ENCODE measurements around the gene STEAP1B.

The STEAP1B gene

DNA sequence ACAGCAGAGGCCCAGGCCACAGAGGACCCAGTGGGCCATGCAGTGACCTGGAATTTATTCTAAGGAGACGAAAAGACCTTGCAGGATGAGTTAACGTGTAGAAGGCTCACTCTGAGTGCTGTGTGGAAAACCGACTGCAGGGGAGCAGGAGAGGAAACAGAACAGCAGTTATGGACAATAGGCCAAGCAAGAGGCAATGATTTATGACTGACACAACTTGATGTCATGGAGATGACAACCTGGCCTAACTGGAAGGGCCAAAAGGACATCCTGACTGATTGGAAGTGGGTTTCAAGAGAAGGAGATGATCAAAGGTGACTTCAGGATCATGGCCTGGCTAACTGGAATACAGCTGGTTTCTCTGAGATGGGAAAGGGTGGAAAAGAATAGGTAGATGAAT, 72.9 kb downstream of the STEAP1B start:
- DNase-seq, result no peak

DNA sequence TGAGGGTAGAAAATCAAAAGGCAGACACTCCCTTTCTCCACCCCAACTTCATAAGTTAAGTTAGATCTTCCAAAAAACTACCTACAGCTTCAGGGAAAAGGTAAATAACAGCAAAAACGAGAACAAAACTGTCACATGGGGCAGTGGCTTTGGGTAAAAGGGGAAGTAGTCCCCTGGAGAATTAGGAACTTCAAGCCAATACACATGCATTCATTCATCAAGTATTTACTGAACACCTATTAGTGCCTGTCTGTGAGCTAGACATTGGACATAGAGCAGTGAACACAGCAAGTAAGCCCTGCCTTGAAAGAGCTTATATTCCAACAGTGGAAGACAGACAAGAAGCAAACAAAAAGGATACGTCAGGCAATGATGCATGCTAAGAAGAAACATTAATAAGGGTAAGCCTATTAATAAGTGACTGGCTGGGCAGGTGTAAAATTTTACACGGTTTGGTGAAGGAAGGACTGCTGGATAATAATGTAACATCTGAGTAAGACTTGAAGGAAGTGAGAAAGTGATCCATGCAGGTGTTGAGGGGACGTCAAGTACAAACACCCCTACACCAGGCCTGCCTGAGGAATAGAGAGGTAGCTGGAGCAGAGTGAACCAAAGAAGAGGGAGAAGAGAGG, 73.4 kb downstream of the STEAP1B start:
- no peak for DNase-seq

DNA sequence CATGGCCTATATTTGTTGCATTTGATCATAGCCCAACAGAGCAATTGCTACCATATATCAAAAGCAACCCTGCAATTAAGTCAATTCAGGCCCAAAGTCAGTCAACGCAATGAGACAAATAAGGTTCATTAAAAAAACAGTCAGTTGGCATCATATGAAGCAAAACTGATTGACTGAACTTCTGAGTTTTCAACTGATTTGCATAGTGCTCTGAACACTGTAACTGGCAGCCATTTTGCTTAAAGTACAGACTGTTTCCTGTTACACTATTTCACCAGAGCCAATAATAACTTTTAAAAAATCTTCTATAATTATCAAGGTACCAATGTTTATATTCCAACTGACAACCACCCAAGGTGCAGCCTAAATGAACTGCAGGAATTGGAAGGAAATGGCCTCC, 74.6 kb downstream of the STEAP1B start:
- DNase-seq, result no peak

DNA sequence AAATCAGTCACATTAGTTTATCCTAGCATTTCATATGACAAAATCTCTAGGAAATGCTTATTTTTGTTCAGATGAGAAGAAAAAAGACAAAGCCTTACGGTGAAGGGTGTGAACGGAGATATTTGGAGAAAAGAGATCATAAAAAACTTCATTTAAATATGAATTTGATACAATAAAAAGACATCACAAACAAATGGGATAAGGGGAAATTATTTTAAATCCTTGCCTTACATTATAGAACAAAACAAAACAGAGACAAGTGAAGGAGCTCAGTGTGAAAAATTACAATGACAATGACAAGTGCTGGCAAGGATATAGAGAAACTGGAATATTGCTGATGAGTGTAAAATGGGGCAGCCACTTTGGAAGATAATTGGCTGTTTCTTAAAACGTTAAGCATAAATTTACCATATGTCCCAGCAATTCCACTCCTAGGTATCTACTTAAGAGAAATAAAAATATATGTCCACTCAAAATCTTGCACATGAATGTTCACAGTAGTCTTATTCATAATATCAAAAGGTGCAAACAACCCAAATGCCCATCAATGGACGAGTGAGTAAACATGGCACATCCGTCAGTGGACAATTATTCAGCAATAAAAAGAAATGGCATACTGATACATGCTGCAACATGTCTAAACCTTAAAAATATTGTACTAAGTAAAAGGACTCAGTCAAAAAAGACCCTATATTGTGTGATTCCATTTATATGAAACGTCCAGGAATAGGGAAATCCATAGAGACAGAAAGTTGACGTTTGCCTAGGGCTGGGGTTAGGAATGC, 77.0 kb downstream of the STEAP1B start:
- DNase-seq, result no peak

DNA sequence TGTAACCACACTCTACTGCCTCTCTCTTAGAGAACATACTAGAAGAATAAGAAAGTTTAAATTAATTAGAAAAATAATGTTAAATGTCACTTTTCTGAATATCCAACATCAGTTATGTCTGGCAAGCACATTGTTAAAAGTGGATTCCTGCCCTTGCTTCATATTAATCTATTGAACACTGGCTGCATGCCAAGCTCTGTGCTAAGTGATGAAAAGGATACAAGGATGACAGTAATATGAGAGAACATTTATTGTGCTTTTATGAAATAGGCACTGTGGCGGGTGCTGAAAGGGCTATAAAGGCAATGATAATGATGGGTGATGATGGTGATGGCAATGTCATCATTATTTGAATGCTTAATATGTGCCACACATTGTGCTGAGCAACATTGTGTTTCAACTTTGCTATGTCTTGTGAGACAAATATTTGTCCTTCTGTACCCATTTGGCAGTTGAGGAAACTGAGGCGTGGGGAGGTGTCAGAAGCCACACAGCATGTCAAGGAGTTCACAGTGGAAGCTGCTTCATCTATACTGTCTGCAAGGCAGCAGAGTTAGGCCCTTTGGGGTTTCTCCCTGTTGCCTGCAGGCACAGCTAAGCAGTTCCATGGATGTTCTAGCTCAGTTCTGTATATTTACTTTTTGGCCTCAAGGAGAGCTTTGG, 78.9 kb downstream of the STEAP1B start:
- DNase-seq, result no peak

DNA sequence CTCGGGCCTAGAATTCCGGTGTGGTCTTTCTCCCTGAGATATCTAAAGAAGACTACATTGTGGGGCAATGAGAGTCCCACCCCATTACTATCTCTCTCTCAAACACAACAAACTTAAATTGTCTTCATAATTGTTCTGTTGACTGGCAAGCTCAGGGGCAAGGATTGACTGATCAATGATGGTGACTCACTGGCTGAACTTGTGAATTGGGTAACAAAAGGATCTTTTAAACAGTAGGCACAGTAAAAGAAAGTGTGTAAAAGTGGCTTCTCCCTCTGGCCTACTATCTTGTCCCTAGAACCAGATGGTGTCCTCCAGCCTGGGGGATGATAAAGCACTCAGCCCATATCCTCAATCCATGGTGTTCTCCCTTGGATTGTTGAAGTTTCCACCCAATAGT, 80.0 kb downstream of the STEAP1B start:
- no peak for DNase-seq

DNA sequence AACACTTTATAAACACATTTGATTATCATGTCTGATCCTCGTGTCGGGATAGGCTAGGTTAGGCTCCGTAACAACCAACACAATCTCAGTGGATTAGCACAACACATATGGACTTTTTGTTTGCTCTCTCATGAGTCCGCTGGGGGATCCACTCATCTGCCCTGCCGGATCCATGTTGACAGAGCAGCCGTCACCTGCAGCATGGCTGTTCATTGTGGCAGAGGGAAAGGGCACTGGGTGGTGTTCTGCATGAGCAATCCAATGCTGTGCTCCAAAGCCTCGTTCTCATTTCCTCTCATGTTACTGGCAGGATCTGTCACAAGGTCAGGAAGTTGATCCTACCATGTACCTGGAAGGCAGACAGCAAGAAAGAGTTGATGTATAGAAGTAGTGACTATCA, 80.5 kb downstream of the STEAP1B start:
- DNase-seq, result no peak

DNA sequence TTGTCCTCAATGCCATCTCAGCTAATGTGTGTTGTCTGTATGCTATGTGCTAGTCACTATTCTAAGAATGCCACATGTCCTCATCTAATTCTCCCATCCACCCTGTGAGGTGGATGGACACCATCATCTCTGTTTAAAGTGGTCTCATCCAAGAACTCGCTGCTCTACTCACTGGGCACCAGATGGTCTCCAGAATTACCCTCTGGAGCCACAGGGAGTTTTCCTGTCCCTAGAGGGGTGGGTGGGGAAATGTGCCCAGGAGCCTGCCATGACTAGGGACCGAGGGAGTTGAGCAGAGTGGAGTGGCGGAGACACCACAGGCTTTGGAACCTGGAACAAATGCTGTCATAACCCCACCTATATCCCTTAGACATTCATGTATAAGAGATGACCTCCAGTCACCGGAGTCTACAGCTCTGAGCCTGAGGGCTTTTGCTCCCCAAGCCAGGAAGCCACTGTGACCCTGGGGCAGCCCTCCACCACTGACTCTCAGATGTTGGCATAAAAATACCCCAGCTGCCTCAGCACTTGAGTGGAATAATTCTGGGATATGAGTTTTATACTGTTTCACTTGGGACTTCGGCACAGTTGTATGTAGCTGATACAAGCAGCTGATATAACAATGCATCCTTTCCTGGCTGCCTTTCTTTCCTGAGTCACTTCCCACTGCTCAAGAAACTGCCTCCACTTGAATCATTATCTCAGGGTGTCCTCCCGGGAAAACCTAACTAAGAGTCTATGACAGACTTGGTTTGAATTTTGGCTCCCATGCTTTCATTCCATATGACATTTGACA, 81.5 kb downstream of the STEAP1B start:
- DNase-seq, result no peak

DNA sequence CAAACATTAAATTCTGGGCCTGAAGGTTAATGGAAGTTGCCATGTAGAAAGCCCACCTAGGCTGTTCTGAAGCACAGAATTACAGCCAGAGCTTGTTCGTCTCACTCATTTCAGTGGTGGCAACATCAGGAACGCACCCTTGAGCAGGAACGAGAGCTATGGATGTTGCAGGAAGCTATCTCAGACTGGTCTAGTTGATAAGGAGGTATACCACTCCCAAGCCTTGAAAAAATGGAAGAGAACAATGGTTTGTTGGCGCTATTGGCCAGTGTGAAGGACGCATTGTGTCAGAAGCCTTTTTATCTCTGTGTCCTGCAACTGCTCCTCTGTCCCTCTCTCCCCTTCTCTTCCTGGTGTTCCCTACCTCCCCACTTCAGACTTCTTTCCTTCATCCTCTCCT, 82.1 kb downstream of the STEAP1B start:
- no peak for DNase-seq

DNA sequence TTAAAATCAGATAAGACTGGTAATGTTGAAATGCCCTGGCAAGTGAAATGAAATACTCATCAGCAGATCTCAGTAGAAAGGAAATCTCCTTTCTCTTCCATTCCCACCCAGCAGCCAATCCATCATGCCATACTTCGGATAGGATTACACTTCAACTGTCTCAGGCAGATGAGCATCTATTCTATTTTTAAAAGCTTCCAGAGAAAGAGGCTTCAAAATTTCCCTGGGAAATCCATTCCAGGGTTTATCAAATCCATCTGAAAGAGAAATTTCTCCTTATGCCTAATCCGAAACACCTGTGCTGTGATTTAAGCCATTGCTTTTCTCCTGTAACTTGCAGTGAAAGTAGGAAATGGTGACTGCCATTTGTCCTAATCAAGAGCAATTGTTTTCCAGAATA, 82.6 kb downstream of the STEAP1B start:
- DNase-seq, result no peak

DNA sequence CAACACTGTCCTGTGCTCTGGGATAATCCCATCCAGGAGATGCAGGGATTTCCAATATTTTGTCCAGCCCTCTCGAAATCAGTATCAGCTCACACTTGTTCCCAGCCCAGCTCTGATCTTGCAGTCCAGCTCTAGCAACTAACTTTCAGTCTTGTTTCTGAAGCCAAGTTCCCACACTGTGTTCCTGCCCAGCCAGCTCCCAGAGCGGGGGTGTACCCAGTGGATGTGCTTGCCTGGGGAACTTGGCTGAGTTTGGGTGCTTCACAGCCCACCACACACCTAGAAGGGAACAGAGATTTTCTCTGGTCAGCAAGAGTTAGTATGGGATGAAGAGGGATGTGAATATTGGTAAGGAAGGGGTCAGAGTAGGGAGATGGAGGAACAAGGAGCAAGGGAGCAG, 85.6 kb downstream of the STEAP1B start:
- no peak for DNase-seq

DNA sequence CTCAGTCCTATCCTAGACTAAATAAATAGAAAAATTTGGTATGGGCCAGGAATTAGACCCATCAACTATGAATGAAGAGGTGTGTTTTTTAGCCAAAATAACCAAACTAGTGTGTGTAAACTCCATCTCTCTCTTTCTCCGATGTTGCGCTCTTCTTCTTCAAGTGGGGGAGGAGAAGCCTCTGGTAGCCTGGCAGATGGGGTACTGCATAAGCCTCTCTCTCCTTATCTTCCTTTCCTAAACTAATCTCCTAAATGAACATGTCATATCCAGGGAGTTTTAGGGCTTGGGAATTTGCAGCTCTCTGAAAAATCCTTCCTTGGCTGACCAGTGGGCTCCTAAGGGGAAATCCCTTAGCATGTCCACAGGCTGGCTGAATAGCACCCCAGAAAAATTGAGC, 86.8 kb downstream of the STEAP1B start:
- no peak for DNase-seq

DNA sequence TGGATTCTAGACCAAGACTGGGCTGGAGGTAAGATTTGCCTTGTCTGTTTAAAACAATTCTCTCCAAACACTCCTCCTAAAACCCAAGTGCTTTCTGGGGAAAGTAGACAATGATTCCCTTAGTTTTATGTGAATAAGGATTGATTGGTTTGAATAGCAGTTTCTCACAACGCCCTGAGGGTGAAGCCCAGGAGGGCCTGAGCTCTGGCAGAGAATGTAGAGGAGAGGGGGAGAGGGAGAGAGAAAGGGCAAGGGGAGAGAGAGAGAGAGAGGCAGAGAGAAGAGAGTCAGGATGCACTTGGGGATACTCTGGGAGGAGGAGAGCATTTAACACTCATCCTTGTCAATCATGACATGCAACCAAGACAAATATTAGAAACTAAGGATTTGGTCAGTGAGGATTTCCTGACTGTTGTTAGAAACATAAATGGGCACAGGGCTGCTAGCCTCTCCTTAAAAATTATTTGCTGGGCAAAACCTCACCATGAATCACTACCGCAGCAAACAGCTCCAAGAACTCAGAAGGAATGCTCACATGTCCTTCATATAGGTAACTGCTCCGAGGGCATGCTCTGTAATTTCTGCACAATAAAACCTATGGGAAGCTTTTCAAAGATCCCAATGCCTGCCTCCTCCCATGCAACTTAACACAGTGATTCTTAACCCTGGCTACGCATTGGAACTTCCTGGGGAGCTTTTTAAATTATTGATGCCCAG, 87.9 kb downstream of the STEAP1B start:
- DNase-seq, result no peak

DNA sequence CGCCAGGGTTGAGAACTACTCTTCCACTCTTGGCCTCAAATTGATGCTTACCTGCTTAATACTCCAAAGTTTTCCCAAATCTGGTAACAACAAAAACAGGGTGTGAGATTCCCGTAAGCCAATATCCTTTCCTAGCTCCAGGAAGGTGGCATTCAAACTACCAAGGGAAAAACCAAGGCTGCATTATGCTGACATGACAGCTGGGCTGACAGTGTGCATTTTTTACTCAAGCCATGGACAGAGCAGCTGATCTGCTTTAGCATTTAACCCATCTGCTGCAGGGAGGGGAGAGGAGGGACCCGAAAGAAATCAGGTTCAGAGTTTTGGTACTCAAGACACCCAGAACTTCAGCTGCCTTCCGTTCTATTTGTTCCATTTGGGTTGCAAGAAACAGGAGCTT, 93.3 kb downstream of the STEAP1B start:
- no peak for DNase-seq

DNA sequence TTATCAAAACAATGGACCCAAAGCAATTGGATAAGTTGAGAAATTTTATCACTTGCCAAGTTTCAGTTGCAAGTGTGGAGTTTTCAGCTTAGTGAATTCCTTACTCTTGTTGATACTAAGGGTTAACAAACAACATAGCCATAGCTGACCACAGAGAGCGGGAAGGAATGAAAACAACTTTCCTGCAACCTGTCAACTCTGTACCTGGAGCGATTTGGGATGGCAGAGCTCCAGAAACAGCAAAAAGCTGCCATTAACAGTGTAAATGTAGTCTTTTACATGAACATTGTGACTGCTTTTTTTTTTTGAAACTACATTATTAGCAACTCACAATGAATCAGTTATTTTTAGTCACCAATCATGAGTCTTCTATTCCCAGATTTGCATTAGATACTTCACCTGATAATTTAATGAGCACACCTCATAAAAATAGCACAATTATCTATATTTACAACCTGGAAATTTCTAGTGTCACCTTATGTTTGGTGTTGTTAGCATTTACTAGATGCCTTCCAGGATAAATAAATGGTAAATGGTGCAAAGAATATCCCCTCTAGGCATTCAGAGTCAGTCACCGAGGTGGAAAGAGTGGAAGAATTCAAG, 95.5 kb downstream of the STEAP1B start:
- DNase-seq, result no peak

DNA sequence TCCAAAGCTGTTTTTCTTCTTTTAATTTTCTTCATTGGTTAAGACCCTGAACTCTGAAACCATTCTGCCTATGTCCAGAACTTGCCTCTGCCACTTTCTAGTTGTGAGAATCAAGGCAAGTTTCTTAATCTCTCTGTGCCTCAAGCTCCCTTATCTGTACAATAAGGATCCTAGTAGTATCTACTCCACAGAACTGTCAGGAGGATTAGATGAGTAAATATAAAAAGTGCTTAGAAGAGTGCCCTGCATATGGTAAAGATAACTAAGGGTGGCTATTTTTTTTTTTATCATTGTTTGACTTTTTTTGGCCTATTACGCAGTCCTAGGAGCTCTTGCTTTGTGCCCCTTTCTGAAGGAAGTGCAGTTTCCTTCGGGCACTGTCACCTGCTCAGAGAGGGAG, 96.6 kb downstream of the STEAP1B start:
- no peak for DNase-seq

DNA sequence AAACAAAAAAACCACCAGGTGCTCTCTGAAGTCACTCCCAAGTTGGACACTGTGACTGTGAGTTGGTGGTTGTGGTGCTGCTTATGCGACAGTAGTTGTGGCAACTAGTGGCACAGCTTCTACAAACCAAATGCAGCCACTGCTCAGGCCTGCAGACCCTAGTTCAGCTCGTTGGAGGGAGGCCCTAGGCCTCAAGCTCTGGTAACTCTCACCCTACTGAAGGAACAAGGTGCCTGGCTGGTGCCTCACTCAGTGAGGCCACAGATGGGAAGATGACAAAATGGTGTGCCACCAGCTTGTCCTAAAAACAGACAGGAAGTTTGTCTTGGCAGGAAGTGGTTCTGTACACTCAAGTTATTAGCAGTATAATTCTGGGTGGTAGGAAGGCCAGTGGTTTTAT, 97.7 kb downstream of the STEAP1B start:
- no peak for DNase-seq

DNA sequence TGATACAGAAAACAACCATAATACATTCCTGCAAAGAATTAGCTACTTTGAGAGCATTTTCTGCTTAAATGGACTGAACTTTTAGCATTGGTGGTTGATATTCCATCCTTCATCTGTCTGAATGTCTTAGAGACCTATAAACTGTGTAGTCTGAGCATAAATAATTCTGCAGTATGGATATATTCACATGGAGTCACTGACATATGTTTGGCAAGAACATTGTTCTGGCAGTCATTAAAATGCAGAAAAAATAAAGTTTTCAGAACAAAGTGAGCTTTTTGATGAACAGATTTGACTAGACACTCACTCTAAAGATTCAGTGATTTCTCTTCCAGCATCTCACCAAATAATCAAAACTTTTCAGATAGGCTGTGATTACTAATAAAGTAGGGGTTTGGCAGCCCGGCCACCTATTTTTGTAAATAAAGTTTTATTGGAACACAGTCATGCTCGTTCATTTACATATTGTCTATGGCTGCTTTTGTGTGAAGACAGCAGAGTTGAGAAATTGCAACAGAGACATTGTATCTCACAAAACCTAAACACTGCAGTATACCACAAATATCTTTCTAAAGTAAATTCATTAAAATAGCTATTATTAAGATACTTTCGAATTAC, 98.9 kb downstream of the STEAP1B start:
- no peak for DNase-seq

DNA sequence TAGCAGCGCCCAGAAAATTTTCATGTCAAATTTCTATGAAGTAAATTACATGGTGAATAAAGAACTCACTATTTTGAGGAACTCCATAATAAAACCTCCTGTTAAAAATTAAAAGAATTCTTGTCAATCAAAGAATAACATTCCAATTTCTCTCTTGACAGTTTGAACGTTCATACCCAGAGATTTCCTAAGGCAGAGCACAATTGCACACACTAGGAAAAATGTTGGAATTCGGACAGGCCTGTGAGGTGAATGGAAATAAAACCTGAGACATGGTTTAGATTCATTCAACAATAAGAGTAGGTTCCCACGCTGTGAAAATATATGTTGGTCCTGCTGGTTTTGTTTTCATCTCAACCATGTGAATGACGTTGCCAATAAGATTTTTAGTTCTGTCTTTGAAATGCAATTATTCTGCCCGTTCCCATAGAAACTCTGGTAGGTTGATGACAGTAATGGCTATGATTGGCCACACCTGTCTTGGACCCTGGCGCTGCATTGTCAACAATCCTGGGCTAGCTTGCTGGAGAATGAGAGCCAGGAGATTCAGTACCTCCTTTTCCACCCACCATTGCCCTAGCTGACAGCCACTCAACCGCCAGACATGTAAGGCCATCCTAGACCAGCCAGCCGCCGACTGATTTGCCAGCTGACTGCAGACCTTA, 99.7 kb downstream of the STEAP1B start:
- no peak for DNase-seq

DNA sequence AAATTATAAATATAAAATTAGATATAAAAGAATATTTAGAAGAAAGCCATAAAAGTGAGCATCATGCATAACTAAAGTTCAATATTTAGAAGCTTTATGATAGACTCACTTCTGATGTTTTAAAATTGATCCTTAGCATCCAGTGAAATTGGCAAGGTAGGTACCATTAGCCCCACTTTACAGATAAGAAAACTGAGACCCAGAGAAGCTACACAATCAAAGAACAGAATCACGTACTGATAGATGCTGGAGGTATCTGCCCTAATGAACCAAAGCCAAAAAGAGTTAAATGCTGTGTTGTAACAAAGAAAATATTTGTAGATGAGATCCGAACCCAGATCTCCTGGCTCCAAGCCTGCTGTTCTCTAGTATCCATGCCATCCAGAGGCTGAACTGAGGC, 100.4 kb downstream of the STEAP1B start:
- DNase-seq, result no peak

DNA sequence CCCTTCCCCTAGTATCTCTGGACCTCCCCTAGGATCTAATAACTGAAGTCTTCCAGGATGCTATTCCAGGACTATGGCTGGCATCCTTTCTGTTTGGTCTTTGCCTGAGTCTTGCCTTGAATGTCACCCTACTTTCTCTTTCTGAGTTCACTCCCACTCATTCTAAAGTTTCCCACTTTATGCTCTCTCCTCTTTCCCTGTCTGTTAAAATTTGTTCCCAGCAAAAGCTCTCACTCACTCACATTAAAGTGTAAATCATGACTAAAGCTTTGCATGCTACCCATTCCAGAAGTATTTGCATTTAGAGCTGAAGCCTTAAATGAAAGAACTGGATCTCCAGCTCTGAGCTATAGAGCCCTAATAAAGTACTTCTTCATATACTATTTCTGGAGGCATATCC, 100.9 kb downstream of the STEAP1B start:
- no peak for DNase-seq

Measured in activated naive CD4-positive, alpha-beta T cell (primary cell).